Stomach (tissue), 4 donors: ENCODE results near the gene LALBA.

Source experiments
- EP300 ChIP-seq: sonication (generic); formaldehyde crosslinking; IDR thresholded peaks from one replicate; pipeline ENCODE4 v1.6.1; 2017; ENCODE audit warnings: antibody characterized with exemption
- POLR2A ChIP-seq, 4 donors: fragments of 450-650 bp; IDR thresholded peaks; one replicate each; pipeline ENCODE4 v1.6.1; 2016; ENCODE audit warnings: antibody characterized with exemption in 4 of 4, control low read depth in 2 of 4, mild to moderate bottlenecking in 1 of 4, moderate library complexity in 1 of 4
- POLR2AphosphoS5 ChIP-seq, 3 donors: sonication (generic); formaldehyde crosslinking; IDR thresholded peaks; one replicate each; pipeline ENCODE4 v1.6.1; 2016; ENCODE audit warnings: antibody characterized with exemption in 3 of 3
- TF ChIP-seq, protein P1 (sequence below), 7 experiments: fragments of 450-650 bp in 4 of 7; fragments of 200-600 bp in 3 of 7; sonication (generic) in 3 of 7; IDR thresholded peaks; one replicate each; pipeline ENCODE4 v1.5.1; 2016 to 2019; ENCODE audit warnings: antibody characterized with exemption in 7 of 7, control low read depth in 2 of 7, mild to moderate bottlenecking in 1 of 7

DNA sequence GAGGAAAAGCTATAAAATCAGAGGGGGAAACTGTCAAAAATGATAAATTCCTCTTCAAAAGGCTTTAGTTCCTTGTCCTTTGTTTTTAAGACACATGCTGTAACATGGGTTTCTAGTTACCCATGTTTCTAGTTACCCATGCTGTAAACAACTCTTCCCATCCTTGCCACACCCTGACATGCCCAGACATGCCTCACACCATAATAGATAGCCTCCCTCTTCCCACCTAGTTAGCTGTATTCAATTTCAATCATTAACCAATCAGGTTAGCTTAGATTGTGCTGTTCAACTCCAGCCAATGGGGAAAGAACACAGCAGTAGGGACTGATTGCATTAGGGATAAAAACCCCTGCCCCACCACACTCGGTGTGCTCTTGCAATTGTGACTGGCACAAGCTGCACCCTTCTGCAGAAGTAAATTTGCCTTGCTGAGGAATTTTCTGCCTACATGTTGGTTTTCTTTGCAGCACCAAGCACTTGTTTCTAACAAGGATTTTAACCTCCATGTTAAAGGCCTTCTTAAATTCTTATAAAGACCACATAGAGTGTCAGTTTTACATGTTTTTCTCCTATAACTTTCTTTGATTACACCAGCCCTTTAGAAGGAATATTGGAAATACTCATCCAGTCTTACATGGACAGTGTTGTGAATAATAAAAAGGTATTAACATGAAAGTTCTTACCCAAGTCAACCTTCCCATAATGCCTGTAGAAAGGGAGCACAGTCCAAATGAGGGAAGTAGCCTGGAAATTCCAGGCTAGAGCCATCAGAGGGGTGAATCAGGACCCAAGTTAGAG is 32.5 kb upstream of the LALBA start:
- TF ChIP-seq POLR2A (IDR thresholded peaks at IDR 0.05), result no peak
- TF ChIP-seq, protein P1, sequence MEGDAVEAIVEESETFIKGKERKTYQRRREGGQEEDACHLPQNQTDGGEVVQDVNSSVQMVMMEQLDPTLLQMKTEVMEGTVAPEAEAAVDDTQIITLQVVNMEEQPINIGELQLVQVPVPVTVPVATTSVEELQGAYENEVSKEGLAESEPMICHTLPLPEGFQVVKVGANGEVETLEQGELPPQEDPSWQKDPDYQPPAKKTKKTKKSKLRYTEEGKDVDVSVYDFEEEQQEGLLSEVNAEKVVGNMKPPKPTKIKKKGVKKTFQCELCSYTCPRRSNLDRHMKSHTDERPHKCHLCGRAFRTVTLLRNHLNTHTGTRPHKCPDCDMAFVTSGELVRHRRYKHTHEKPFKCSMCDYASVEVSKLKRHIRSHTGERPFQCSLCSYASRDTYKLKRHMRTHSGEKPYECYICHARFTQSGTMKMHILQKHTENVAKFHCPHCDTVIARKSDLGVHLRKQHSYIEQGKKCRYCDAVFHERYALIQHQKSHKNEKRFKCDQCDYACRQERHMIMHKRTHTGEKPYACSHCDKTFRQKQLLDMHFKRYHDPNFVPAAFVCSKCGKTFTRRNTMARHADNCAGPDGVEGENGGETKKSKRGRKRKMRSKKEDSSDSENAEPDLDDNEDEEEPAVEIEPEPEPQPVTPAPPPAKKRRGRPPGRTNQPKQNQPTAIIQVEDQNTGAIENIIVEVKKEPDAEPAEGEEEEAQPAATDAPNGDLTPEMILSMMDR (IDR thresholded peaks at IDR 0.05), result no peak
- no peak for TF ChIP-seq POLR2AphosphoS5 (IDR thresholded peaks at IDR 0.05)
- TF ChIP-seq EP300, result no peak
